Fibroblast of skin of left biceps (primary cell): ENCODE data around the gene MOK.
A peak's percentile ranks its signal among the peaks of the same experiment; 100 is the strongest.

Experiments used
- DNase-seq, 2 experiments: peaks; one replicate each; pipeline ENCODE4 v3.0.0-alpha.2; 2013; ENCODE audit warnings: low read depth in 2 of 2

MOK gene

DNA sequence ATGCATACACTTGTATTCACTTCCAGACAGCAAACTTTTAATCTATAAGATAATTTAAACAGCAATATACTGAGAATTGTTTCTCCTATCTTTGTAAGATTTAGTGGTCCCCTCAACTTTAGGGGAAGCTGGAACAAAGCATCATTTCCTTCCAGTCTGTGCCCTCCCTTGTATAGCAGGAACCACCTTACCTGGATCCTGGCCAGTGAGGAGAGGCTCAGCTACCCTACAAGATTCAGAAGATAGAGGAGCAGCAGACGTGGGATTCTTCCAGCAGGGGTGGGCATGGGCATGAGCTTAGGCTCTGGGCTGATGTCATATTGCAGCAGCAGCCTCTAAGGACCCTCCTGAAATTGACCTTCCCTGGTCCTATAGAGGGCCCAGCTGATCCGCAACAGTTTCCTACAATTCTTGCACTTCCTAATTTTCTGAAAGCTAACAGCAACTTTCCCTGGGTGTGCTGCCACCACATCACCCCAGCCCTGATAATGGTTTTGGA lies 21.3 kb downstream of the MOK start:
- no peak for DNase-seq

DNA sequence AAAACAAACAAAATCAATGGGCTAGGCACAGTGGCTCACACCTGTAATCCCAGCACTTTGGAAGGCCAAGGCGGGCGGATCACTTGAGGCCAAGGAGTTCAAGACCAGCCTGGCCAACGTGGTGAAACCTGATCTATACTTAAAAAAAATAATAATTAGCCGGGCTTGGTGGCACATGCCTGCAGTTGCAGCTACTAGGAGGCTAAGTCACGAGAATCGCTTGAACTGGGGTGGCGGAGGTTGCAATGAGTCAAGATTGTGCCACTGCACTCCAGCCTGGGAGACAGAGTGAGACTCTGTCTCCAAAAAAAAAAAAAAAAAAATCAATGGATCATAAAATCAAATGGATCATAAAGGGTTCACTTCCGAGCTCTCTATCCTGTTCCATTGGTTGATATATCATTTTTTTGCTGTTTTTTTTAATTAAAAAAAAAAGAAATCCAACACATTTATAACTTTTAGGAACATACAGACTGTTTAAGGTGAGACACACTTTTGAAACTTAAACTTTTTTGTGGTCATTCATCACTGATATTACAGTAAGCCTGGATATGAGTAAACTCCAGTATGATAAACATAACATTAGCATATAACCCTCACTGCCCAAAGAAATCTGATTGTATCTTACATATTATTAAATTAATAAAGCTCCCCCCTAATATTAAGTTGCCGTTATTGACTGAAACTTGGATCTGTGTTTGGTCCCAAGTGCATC lies 22.1 kb downstream of the MOK start:
- DNase-seq, result no peak

DNA sequence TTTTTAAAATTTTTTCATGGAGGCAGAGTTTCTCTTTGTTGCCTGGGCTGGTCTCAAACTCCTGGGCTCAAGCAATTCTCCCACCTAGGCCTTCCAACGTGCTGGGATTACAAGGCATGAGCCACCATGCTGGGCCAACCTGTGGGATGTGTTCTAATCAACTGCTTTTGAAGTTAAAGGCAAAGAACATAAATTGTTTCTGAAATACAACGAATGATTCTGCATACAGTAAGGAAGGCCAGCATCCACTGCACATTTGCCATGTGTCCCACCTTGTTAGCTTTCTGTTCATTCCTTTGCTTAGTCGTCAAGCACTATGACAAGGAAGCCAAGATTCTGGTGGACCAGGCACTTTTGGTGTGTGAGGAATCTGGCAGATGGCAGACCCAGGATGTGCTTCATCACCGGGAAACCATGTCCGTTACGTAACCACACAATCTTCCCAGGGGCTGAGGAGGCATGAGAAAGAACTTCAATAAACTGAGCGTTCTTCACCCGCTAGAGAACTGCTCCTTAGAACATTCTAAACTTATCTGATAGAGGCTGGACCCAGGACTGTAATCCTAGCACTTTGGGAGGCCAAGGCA lies 24.5 kb downstream of the MOK start:
- DNase-seq, result peak; percentile 65 to 70

DNA sequence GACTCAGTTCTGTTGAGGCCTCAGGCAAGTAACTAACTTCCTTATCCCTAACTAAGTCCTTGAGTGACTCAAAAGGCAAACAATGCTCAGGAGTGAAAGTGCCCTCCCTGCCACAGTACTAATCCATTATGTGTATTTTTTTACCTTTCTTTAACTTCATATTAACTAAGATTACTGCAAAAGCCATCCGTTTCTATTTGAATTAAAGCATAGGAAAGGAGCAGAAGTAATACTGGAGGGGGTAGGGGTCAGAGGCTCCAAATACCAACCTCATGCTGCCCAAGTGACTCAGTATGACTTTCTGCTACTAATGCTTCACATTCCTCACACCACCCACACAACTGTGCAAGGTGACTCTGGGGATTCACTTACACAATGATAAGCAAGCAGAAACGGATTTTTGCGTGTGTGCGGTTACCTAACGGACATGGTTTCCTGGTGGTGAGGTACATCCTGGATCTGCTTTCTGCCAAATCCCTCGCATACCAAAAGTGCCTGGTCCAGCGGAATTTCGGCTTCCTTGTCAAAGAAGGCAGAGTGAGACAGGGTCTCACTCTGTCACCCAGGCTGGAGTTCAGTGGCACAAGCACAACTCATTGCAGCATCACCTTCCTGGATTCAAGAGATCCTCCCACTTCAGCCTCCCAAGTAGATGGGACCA lies 25.1 kb downstream of the MOK start:
- DNase-seq, result peak; percentile 77

DNA sequence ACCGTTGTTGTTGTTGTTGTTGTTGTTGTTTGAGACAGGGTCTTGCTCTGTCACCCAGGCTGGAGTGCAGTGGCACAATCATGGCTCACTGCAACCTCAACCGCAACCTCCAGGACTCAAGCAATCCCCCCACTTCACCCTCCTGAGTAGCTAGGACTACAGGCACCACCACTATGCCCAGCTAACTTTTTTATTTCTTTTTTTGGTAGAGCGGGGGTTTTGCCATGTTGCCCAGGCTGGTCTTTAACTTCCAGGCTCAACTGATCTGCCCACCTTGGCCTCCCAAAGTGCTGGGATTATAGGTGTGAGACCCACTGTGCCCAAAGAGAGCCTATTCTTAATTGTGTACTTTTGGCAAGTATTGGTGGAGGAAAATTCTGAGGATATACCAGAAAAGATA lies 25.7 kb downstream of the MOK start:
- no peak for DNase-seq

DNA sequence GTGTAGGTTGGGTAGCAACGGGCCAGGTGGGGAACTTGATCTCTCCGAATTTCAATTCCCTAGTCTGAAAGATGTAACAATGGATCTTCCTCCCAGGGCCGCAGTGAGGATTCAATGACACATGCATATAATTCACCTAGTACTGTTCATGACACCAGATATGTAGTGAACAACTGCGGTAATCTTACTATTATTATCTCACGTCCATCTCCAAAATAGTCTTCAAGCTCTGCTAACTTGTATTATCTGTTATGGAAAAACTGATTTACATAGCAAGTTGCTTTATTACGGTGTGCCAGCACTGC lies 26.4 kb downstream of the MOK start:
- DNase-seq, result no peak

DNA sequence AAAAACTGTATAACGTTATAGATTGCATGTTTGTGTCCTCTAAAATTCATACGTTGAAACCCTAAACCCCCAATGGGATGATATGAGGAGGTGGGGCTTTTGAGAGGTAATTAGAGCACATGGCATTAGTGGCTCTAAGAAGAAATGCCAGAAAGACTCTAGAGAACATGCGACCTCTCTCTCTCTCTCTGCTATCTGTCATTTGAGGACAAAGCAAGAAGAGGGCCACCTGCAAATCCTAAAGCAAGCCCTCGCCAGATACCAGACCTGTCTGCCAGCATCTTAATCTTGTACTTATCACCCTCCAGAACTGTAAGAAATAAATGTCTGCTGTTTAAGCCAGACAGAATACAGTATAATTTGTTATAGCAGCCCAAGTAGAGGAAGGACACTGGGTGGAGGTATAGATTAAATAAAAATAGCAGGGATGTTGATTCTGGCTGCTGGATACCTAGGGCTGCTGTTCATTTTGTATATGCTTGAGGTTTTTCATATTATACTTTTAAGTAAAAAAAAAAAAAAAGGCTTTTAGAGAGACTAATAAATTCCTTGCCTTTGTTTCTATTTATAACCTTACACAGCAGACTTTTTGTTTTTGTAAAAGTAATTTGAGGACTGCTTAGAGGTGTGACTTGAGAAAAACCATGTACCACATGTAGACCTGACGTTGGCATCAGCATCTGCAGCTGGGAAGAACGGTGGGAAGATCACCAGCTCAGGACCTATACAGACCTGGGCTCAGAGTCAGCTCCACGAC lies 26.9 kb downstream of the MOK start:
- DNase-seq, result no peak

DNA sequence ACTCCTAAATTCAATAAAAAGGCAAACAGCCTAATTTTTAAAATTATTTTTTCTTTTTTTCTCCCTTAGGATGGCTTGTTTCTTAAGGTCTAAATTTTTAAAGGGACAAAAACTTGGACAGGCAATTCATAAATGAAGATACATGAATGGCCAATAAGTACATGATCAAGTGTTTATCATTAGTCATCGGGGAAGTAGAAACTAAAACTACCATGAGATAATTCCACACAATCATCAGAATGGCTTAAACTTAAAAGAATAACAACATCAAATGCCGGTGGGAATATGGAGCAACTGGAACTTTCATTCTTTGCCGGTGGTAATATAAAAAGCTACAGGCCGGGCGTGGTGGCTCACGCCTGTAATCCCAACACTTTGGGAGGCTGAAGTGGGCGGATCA lies 29.1 kb downstream of the MOK start:
- no peak for DNase-seq

DNA sequence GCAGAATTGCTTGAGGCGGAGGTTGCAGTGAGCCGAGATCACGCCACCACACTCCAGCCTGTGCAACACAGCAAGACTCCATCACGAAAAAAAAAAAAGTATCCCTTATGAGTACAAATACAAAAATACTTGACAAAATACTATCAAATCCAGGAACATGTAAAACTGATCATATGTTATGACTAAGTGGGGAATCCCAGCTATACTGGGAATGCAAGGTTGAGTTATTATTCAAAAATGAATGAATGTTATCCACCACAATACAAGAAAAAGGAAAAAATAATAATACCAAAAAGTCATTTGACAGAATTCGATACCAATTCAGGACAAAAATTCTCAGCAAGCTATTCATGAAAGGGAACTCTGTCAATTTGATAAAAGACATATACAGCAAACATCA lies 32.6 kb downstream of the MOK start:
- DNase-seq, result no peak

DNA sequence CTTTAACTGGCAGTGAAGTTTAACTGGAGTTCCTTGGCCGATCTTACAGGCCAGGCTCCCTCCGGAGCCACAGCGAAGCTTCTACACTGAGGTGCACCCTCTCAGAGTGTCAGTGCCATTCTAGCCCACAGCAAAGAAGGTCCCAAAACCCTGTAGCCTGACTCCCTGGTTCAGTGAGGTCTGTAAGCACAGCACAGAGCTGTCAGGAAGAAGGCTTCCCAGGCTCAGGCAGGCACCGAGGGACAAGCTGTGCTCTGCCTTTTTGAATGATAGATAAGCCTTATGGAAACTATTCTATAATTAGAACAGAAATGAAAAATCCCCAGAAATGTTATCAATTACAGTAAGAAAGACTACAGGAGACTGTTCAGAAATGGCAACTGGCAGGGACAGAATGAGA lies 40.2 kb downstream of the MOK start:
- no peak for DNase-seq

DNA sequence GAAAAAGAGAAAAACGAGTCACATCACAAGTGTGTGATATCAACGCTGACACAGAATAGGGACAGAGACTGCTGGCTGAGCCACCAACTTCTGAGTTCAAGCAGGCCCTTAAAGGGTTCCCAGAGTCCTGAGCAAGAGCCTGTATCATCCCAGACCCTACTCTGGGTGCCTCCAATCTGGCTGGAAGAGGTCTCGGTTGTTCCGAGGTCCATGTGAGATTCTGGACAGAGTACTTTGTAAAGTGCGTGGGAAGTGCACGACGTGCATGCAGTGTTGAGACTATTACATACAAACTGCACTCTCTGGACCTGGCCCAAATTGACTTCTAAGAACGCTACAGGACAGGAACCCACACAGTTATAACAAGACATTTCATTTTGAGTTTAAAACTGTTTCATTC lies 40.6 kb downstream of the MOK start:
- DNase-seq, result no peak

DNA sequence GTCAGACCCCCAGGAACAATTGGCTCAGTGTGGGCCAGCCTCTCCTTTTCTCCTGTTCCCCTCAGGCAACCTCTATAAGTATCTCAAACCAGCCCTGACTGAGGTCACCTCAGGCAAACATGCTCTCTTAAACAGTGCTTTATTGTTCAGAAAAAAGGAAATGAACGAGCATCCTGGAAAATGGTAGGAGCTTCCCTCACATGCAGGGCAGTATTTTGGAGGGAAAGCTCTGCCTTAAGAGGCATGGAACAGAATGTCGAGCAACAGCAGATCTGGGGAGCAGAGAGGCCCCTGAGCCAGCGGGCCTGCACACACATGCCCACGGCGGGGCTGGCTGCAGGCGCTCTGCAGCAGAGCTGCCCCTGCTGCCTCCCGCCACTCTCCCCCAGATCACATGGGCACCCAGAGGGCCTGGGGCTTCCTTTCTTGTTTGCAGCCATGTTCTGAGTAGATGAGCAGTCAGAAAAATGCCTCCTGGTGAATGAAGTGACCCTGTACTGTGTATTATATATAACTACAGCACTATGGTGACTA lies 42.0 kb downstream of the MOK start:
- DNase-seq, result no peak

DNA sequence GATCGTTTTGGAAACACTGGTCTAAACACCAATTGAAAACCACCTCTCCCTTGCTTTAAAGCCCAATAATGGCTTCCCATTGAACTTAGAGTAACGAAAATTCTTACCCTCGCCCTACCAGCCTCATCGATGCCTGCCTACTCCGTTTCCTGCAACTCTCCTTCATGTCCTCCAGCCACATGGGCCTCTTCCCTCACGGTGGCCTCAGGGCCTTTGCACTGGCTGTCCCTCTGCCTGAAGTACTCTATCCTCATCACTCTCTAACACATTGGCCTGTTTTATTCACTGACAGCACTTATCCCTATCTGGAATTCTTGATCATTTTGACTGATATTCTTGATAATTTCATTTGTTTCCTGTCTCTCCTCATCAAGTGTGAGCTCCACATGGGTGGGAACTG lies 46.8 kb downstream of the MOK start:
- no peak for DNase-seq

DNA sequence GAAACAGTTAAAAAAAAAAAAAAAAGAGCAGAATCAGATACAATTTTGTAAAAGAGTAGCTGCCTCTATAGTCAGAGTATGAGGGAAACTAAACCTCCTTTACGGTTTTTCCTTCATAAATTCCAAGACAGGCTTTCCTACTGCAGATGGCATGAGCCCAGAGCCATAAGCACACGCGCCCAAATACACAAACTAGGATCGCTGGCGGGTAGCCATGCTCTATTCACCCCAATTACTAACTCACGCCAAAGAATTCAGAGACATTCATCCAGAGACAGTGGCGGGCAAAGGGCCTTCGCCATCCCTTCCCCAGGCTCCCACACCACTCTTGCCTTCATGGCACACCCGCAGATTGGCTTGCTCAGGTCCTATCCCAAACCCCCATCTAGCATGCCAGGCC lies 48.2 kb downstream of the MOK start:
- DNase-seq, result no peak

DNA sequence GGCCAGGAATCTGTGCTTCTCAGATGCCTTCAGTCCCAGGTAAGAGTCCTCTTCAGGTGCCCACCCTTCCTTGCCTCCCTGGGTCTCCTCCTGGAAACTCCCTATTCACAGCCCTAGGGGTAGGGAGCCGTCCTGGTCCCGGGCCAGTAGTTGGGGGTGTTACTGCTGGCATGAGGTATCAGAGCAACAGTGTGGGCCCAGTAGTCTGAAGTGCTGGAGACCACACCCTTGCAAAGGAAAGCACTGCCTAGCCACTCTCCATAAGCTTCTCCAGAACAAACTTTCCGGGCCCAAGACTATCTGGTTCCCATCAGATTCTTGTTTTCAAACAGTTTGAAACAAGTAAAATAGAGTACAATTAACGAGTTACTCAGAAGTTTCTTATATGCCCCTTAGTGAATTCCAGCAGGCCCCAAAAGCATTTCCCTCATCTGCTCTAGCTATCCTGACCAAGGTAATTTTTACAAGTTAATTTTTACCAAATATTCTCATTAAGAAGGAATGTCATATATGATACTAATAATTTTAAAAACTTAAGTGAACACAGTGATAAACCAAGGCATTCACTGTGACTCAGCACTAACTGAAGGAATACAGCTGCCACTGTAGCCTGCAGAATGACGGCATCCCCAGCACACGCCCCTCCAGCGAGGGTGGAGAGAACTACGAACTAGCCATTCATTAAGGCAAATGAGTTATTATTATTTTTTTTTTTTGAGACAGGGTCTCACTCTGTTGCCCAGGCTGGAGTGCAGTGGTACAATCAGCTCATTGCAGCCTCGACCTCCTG lies 49.4 kb downstream of the MOK start:
- no peak for DNase-seq

DNA sequence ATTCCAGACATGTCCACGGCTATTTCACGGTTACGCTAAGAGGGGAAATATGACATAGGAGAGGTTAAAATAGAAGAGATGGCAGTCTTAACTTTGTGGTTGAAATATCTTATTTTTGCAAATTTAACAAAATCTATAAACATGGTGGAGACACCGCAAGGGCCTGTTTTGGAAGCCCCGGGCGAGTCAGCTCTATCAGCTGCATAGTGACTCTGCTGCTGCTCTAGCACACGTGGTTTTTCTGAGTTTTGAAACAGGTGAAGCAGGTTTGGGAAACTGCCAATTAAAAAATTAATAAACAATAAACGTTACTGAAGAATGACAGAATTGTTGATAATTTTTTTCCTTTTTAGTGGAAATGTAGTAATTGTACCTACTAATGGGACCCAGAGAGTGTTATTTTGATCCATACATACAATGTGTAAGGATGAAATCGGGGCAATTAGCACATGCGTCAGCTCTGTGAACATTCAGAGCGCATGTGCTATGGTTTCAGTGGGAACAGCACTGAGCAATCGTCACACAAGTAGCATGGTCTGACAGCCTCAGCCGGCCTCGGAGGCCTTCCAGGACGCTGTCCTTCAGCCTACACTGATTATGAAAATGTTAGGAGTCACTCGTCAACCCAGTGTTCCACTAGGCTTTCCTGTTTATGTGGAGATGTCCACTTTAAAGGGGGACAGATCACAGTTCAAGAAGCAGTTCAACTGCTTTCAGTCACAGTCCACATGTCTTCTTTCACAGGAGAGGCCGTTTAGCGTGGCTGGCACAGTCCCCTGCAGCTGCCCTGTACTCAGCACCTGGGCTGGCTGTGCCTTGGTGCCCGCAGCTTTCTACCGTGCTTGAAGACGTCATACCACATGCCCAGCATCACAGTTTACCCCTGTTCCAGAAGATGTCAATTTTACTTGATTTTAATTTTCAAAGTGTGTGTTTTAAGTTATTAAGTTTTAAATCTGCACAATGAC lies 51.8 kb downstream of the MOK start:
- DNase-seq, result no peak

DNA sequence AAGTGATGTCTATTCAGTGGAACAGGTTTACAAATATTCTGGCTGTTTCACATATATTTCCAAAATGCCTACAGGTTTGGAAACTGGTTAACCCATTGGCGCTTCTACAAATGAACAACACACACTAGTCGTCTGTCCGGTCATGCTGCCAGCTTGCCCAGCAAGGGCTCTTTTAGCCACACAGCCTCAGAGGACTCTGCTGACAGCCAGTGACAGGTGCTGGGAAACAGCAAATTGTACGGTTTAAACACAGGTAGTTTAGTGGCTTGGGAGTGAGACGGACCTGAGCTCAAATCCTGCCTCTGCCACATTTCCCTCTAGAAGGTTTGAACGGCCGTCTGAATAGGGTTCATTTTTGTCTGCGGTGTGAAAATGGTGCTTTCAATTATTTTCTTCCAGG lies 53.8 kb downstream of the MOK start:
- no peak for DNase-seq

DNA sequence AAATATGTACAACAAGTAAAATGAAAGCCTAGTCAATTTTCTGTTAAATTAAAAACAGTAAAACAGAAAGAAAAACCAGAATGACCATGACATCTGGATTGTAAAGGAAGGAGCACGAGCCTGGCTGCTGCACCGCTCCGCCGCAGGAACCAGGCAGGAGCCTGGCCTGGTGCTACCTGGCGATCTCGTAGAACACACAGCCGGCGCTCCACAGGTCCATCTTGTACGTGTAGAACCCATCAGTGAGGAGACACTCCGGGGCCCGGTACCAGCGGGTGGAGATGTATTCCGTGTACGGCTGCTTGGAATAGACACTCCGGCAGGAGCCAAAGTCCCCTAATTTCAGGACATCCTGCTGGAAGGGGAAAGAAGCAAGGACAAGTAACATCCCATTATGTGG lies 54.3 kb downstream of the MOK start:
- DNase-seq, result no peak

DNA sequence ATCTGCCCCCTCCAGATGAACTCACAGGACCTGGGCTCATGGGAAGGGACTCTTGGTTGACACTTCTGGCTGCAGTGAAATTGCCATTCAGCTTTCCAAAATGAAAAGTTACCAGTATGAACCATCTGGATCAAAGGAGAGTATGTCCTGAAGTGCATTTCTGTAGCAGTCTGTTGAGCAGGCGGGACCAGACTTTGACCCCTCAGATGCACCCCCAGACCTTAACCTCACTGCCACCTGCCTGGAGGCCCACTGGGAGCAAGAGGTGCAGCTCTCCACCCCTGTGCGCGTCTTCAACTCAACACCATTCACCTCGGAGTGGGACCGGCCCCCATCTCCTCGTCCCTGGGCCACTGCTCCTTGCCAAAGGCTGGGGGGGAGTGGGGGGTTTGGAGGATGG lies 55.0 kb downstream of the MOK start:
- no peak for DNase-seq

DNA sequence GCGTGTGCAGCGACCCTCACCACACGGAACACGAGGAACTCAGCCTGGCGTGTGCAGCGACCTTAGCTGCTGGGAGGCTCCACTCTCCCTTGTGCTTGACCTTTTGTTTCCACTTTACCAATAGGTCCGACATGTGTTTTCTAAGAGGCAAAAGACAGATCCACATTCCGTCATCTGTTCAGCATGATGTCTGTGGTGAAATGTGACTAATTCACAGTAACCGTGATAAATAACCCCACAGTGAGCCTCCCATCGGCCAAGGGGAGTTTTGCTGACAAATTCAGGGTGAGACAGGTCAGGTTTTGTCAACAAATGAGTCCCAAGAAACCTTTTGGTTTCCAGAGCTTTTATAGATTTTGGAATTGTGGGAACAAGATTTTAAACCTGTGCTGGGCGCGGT lies 55.9 kb downstream of the MOK start:
- no peak for DNase-seq
